ENCODE results near the gene ALKBH4.
"Not testable (repeated sequence)": the region's sequence is repeated elsewhere in the genome, so short reads cannot be mapped to it uniquely, and the experiment has no call there.

ALKBH4 gene

DNA sequence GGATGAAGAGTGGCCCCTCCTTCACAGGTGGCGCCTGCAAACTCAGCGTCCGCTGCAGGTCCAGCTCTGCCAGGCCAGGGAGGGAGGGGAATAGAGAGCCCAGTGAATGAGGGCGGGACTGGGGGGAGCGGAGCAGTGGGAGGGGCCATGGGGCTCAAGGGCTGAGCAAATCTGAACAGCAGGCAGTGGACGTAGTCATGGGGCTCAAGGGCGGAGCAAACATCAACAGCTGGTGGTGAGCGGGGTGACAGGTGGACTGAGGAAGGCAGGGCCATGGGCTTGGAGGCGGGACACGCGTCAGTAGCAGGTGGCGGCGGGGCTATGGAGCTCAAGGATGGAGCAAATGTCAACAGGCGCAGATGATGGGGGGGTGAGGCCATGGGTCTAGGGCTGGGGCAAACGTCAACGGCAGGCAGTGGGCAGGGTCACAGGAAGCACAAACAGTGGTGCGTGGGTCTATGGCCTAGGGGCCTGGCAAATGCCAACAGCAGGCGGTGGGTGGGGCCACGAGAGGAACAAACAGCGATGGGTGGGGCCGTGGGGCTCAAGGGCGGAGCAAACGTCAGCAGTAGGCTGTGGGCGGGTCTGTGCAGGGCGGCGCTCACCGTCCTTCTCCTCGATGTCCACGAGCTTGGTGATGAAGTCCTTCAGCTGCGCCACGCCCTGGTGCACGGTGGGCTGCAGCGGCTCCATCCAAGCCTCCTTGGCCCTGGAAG, 28.7 kb upstream of the ALKBH4 start:
- H3K36me3 ChIP-seq (ENCODE audit: insufficient read depth, low read length); H3K4me1 ChIP-seq (ENCODE audit: insufficient read depth, low read length, poor library complexity, severe bottlenecking); H3K27me3 ChIP-seq (ENCODE audit: insufficient read depth, low read length, poor library complexity, severe bottlenecking); H3K9me2 ChIP-seq (replicated peaks; ENCODE audit: low read depth, low read length); H3K9me3 ChIP-seq (ENCODE audit: insufficient read depth, low read depth, low read length); H2AFZ ChIP-seq (ENCODE audit: low read length); H3K4me2 ChIP-seq (ENCODE audit: low read depth, low read length, poor library complexity, severe bottlenecking); H3F3A ChIP-seq (ENCODE audit: low read depth); H3K4me3 ChIP-seq (ENCODE audit: low read length, poor library complexity, severe bottlenecking); H4K20me1 ChIP-seq (ENCODE audit: insufficient read depth, low read length, poor library complexity, severe bottlenecking); H3K79me2 ChIP-seq (ENCODE audit: insufficient read depth, low read length); H3K9ac ChIP-seq (ENCODE audit: low read depth, low read length, poor library complexity, severe bottlenecking): not testable (repeated sequence)

DNA sequence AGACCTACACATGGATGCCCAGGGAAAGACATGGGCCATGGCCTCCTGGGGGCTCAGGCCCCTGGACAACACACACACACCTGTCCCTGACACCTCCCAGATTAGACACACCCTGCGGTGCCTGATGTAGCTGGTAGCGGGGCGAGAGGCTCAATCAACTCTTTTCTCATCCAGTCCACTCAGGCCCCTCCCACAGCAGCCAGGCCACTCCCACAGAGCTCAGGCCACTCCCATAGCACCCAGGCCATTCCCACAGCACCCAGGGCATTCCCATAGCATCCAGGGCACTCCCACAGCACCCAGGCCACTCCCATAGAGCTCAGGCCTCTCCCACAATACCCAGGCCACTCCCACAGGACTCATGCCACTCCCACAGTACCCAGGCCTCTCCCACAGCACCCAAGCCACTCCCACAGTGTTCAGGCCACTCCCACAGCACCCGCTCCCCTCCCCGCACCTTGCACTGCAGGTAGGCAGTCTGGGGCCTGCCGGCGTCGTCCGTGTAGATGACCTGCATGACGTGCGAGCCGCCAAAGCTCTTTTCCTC, 25.9 kb upstream of the ALKBH4 start:
- not testable (repeated sequence) for H3K36me3 ChIP-seq (ENCODE audit: insufficient read depth, low read length); H3F3A ChIP-seq (ENCODE audit: low read depth); H3K4me3 ChIP-seq (ENCODE audit: low read length, poor library complexity, severe bottlenecking); H3K9me3 ChIP-seq (ENCODE audit: insufficient read depth, low read depth, low read length); H2AFZ ChIP-seq (ENCODE audit: low read length); H3K27me3 ChIP-seq (ENCODE audit: insufficient read depth, low read length, poor library complexity, severe bottlenecking); H3K79me2 ChIP-seq (ENCODE audit: insufficient read depth, low read length); H3K9me2 ChIP-seq (replicated peaks; ENCODE audit: low read depth, low read length); H4K20me1 ChIP-seq (ENCODE audit: insufficient read depth, low read length, poor library complexity, severe bottlenecking); H3K9ac ChIP-seq (ENCODE audit: low read depth, low read length, poor library complexity, severe bottlenecking); H3K4me2 ChIP-seq (ENCODE audit: low read depth, low read length, poor library complexity, severe bottlenecking); H3K4me1 ChIP-seq (ENCODE audit: insufficient read depth, low read length, poor library complexity, severe bottlenecking)

DNA sequence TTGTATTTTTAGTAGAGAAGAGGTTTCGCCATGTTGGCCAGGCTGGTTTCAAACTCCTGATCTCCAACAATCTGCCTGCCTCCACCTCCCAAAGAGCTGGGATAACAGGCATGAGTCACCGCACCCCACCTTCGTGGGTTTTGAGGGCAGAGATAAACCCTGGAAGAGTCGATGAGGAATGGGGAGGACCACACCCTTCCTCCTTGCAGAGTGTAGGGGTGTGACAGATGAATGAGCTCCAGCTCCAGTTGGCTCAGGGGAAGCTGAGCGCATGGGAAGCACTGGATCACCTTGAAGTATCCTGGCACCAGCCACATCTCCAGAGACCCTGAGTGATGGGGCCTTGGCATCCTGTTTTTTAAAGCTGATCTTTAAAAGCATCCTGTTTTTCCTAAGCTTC, 19.7 kb upstream of the ALKBH4 start:
- not testable (repeated sequence) for H3K4me1 ChIP-seq (ENCODE audit: insufficient read depth, low read length, poor library complexity, severe bottlenecking); H3K9ac ChIP-seq (ENCODE audit: low read depth, low read length, poor library complexity, severe bottlenecking); H3K27me3 ChIP-seq (ENCODE audit: insufficient read depth, low read length, poor library complexity, severe bottlenecking); H3K79me2 ChIP-seq (ENCODE audit: insufficient read depth, low read length); H3K4me3 ChIP-seq (ENCODE audit: low read length, poor library complexity, severe bottlenecking); H3K9me3 ChIP-seq (ENCODE audit: insufficient read depth, low read depth, low read length); H2AFZ ChIP-seq (ENCODE audit: low read length); H3K9me2 ChIP-seq (replicated peaks; ENCODE audit: low read depth, low read length); H4K20me1 ChIP-seq (ENCODE audit: insufficient read depth, low read length, poor library complexity, severe bottlenecking); H3K4me2 ChIP-seq (ENCODE audit: low read depth, low read length, poor library complexity, severe bottlenecking); H3F3A ChIP-seq (ENCODE audit: low read depth); H3K36me3 ChIP-seq (ENCODE audit: insufficient read depth, low read length)

DNA sequence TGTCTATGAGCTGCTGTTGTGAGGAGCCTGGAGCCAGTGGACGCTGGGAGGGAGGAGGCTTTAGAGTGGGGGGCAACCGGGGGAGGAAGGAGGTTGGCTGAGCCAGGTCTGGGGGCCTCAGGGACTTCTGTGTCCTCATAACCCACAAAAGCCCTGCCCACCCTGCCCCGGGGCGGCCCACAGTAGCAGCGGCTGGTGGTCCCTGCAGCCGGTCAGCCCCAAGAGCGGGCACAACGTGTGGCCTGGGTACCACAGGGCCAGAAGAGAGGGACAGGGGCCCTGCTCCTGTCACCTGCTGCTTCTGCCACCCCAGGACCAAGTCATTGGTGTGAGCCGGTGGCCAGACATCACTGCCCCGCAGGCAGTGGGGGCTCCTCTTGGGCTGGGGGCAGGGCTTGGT, 17.3 kb upstream of the ALKBH4 start:
- H3K79me2 ChIP-seq (ENCODE audit: insufficient read depth, low read length); H3K27me3 ChIP-seq (ENCODE audit: insufficient read depth, low read length, poor library complexity, severe bottlenecking); H3K4me1 ChIP-seq (ENCODE audit: insufficient read depth, low read length, poor library complexity, severe bottlenecking); H3K4me3 ChIP-seq (ENCODE audit: low read length, poor library complexity, severe bottlenecking); H3K9me3 ChIP-seq (ENCODE audit: insufficient read depth, low read depth, low read length); H4K20me1 ChIP-seq (ENCODE audit: insufficient read depth, low read length, poor library complexity, severe bottlenecking); H3K9ac ChIP-seq (ENCODE audit: low read depth, low read length, poor library complexity, severe bottlenecking); H3F3A ChIP-seq (ENCODE audit: low read depth); H3K4me2 ChIP-seq (ENCODE audit: low read depth, low read length, poor library complexity, severe bottlenecking); H3K36me3 ChIP-seq (ENCODE audit: insufficient read depth, low read length); H2AFZ ChIP-seq (ENCODE audit: low read length); H3K9me2 ChIP-seq (replicated peaks; ENCODE audit: low read depth, low read length): not testable (repeated sequence)

DNA sequence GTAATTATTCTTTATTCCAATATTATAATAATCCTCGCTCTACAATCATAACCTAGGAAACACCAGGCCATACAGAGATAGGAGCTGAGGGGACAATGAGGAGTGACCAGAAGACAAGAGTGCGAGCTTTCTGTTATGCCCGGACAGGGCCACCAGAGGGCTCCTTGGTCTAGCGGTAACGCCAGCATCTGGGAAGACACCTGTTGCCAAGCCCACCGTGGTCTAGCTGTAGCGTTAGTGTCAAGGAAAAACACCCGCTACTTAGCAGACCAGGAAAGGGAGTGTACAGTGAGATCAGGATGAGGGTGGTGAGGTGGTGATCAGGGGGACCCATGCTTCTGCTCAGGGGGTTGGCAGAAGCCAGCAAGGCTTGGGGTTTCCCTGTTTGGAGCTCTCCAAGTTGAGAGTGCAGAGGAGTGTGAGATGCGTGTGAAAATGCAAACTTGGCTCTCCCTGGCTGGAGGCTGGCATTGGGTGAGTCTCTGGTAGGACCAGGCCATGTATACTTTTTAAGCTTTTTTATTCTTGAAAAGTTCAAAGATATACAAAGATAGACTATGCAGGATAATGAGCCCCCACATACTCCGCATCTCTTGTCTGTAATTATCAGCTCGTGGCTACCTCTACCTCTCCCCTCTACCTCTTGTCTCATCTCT, 15.4 kb upstream of the ALKBH4 start:
- TF ChIP-seq, protein P1, sequence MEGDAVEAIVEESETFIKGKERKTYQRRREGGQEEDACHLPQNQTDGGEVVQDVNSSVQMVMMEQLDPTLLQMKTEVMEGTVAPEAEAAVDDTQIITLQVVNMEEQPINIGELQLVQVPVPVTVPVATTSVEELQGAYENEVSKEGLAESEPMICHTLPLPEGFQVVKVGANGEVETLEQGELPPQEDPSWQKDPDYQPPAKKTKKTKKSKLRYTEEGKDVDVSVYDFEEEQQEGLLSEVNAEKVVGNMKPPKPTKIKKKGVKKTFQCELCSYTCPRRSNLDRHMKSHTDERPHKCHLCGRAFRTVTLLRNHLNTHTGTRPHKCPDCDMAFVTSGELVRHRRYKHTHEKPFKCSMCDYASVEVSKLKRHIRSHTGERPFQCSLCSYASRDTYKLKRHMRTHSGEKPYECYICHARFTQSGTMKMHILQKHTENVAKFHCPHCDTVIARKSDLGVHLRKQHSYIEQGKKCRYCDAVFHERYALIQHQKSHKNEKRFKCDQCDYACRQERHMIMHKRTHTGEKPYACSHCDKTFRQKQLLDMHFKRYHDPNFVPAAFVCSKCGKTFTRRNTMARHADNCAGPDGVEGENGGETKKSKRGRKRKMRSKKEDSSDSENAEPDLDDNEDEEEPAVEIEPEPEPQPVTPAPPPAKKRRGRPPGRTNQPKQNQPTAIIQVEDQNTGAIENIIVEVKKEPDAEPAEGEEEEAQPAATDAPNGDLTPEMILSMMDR (conservative IDR thresholded peaks at IDR 0.05; ENCODE audit: low read length), result 0 out of 2 replicates have a peak, but pooled peaks have one; percentile 28
- H3K4me3 ChIP-seq (ENCODE audit: low read length, poor library complexity, severe bottlenecking); H4K20me1 ChIP-seq (ENCODE audit: insufficient read depth, low read length, poor library complexity, severe bottlenecking): not testable (repeated sequence)

DNA sequence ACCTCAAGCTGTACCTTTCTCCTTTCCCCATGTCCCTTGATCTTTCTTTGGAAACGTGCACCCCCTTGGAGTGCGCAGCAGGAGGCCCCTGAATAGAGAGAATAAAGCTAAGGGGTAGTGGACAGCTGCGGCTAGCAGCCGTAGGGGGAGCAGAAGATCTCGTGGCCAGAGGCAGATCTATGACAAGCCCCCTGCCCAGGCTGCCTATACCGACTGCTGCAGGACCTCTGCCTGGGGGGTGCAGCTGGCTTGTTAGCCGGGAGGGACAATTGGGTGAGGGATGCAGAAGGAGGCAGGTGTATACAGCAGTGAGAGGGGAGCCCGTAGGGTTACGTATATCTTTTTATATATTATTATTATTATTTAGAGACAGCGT, 14.5 kb upstream of the ALKBH4 start:
- H3K9ac ChIP-seq (ENCODE audit: low read depth, low read length, poor library complexity, severe bottlenecking); H3K9me3 ChIP-seq (ENCODE audit: insufficient read depth, low read depth, low read length); H2AFZ ChIP-seq (ENCODE audit: low read length); H3K36me3 ChIP-seq (ENCODE audit: insufficient read depth, low read length); H3K9me2 ChIP-seq (replicated peaks; ENCODE audit: low read depth, low read length); H3K4me1 ChIP-seq (ENCODE audit: insufficient read depth, low read length, poor library complexity, severe bottlenecking); H4K20me1 ChIP-seq (ENCODE audit: insufficient read depth, low read length, poor library complexity, severe bottlenecking); H3K4me2 ChIP-seq (ENCODE audit: low read depth, low read length, poor library complexity, severe bottlenecking); H3K79me2 ChIP-seq (ENCODE audit: insufficient read depth, low read length); H3F3A ChIP-seq (ENCODE audit: low read depth); H3K4me3 ChIP-seq (ENCODE audit: low read length, poor library complexity, severe bottlenecking); H3K27me3 ChIP-seq (ENCODE audit: insufficient read depth, low read length, poor library complexity, severe bottlenecking): not testable (repeated sequence)

More for the DNA sequence above, 15.4 kb upstream of the ALKBH4 start:
- not testable (repeated sequence) for H3K9ac ChIP-seq (ENCODE audit: low read depth, low read length, poor library complexity, severe bottlenecking); H3K9me2 ChIP-seq (replicated peaks; ENCODE audit: low read depth, low read length); H2AFZ ChIP-seq (ENCODE audit: low read length); H3F3A ChIP-seq (ENCODE audit: low read depth); H3K4me2 ChIP-seq (ENCODE audit: low read depth, low read length, poor library complexity, severe bottlenecking); H3K36me3 ChIP-seq (ENCODE audit: insufficient read depth, low read length); H3K9me3 ChIP-seq (ENCODE audit: insufficient read depth, low read depth, low read length); H3K79me2 ChIP-seq (ENCODE audit: insufficient read depth, low read length); H3K4me1 ChIP-seq (ENCODE audit: insufficient read depth, low read length, poor library complexity, severe bottlenecking); H3K27me3 ChIP-seq (ENCODE audit: insufficient read depth, low read length, poor library complexity, severe bottlenecking)

Data from Loucy (cell line).